Right renal pelvis (tissue), 4 donors: ENCODE results near the gene FCRL2. TPM values are rescaled to one million over a fixed set of nuclear protein-coding genes. Genes with fewer than 3 reads are reported as not detected.

ENCODE experiments used
- DNase-seq, 4 donors: peaks; one replicate each; pipeline ENCODE4 v3.0.0-alpha.2; 2013; ENCODE audit warnings: low read depth in 4 of 4, low spot score in 3 of 4, missing footprints in 1 of 4
- polyA plus RNA-seq, 4 donors: library from polyadenylated mRNA; unstranded; fragments of 120-200 nt; gene quantifications; one replicate each; pipeline ENCODE4 v1.2.1, GENCODE V29; 2013; ENCODE audit not compliant: insufficient read length in 4 of 4

The FCRL2 gene
- polyA plus RNA-seq = under 1 TPM in 1 of 4 donors, not detected in 3; 0.04 TPM

- no peak for DNase-seq
These were observed at the start of gene FCRL2 for GRCh38 chr1:157776971-157777391. TSS of gene FCRL2 (minus strand) at chr1:157777132. CDS start at chr1:157777073, 59 bp downstream.

GRCh38 chr1:157820299-157820698 lies 43.4 kb upstream of the FCRL2 start:
- DNase-seq = no peak

GRCh38 chr1:157819896-157820295 lies 43.0 kb upstream of the FCRL2 start, which contains the start of gene FCRL1:
TSS of gene FCRL1 (minus strand) at chr1:157820120. CDS start at chr1:157820037, 83 bp downstream.
- no peak for DNase-seq

- no peak for DNase-seq
These were observed 42.3 kb upstream of the FCRL2 start for GRCh38 chr1:157819215-157819614.

- no peak for DNase-seq
These were observed 36.3 kb upstream of the FCRL2 start for GRCh38 chr1:157813269-157813668.

DNA sequence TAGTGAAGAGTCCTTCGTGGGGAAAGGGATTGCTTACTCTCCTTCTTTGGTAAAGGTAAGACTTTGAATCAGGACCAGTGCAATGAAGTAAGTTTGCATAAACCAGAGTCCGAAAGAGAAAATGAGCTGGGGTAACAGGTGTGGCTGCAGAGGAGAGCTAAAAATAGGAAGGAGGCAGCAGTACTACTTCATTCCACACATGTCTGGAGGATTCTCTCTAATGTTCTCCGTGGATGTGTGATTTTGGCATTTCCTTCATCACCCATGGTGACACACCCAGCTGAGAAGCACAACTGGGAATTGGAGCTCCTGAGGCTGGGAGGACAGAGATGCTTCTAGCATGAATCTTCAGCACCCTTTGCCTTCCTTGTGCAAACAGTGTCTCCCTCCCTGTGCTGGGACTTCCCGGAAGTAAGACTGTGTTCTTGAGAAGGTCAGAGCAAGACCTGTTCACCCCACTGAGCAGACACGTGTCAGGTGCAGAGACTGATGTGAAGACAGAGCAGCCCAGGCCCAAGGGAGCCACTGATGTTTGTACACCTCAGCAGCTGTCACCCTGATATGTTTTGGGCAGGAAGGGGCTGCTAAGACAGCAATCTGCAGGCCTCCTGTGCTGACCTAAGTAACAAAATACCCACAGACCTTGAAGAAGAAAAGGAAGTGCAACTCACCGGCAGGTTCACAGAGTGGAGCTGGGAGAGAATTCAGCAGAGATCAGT lies 29.7 kb upstream of the FCRL2 start:
- no peak for DNase-seq

DNA sequence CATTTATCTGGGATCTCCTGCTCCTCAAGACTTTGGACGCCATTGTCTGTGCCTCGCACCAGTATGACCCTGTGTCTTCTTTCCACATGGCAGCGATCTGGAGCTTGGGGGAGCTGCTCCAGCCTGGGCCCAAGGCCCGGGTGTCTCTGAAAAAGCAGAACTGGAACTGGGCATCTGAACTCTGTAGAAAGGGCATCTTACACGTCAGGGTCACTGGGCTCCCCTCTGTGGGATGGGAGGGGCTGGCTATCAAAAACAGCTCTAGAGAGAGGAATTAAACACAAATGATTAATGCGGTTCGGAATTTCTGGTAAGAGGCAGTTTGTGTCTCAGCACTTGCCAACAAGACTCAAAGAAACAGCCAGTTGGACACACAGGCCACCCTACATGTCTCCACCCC lies 26.9 kb upstream of the FCRL2 start:
- DNase-seq = no peak

DNA sequence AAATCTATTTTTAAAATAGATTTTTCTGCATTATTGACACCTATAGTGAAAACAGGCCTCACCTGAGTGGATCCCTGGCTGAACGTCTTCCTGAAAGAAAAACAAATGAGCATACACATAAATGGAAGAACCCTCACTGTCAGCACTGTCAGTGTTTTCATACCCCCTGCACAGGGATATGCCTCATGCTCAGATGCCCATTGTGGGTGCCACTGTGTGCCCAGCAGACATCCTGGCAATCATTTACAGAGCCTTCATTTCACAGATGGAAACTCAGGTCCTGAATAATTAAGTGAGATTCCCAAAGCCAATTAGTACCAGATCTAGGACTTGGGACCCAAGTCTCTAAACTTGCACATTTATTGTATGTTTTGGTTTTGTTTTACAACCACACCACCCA lies 23.1 kb upstream of the FCRL2 start:
- DNase-seq = peak in 2 of 4 donors; percentile 2 to 4

GRCh38 chr1:157798211-157798610 lies 21.3 kb upstream of the FCRL2 start:
- no peak for DNase-seq

GRCh38 chr1:157785248-157785647 lies 8.3 kb upstream of the FCRL2 start:
- no peak for DNase-seq

DNA sequence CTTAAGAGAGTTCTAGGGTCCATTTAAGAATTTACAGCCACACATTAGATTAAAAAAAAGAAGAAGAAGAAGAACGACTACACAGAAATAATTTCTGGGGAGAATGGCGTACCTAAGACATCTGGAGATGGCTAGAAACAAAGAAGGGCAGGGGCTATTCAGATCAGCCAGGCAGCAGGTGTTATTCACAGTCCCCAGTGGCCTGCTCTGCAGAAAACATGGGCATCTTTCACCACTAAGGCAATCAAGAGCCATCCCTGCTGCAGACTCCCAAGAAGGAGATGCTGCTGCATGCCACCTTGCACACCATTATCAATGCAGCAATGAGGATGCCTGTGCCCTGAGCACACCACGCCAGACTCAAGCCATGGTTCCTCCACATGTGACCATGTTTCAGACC lies 7.9 kb upstream of the FCRL2 start:
- no peak for DNase-seq

- no peak for DNase-seq
These were observed 6.0 kb upstream of the FCRL2 start for GRCh38 chr1:157782931-157783330.

DNA sequence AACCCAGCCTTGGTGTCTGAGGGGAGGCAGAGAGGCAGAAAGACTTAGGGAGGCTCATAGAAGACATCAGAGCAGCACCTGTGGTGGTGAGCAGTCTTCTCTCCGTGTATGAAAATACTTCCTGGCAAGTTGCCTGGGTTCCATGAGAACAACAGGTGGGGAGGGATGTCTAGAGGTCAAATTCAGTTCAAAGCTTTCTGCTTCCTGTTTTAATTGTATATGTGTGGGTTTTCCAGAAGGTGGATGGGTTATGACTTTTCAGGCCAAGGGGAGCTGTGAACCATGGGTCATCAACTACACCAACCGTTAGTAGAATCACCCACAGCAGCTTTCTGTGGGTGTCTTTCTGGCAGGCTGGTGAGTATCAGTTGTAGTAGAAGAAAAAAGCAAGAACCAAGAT lies 4.1 kb upstream of the FCRL2 start:
- no peak for DNase-seq

DNA sequence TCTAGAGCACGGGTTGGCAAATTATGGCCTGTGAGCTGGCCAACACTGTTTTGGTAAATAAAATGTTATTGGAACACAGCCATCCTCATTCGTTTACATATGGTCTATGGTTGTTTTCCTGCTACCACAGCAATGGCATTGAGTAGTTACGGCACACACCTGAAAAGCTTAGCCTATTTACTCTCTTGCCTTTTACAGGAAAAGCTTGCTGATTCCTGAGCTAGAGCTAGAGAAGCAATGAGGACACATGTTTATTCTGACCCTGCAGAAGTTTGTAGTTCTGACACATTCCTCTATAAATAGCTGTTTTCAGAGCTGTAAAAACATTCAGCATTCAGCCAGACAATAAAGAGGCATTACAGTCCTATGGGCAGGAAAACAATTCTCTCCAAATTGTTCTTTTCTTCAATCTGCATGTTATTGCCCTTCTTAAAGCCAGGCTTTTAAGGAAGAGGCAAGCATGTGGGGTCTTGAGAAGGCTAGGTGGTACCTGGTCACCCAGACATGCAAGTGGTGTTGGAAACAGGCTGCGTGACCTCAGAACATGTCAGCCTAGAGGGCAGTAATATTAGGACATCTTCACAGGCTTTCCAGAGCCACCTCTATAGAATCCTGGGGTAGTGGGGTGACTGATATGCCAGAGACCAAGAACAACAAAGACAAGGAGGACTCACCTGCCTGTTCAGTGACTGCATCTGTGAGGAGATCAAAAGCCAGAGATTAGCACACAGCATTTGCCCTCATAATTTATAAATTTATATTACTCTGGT lies 1.6 kb downstream of the FCRL2 start:
- no peak for DNase-seq

- no peak for DNase-seq
These were observed 2.5 kb downstream of the FCRL2 start for GRCh38 chr1:157774412-157774811.

DNA sequence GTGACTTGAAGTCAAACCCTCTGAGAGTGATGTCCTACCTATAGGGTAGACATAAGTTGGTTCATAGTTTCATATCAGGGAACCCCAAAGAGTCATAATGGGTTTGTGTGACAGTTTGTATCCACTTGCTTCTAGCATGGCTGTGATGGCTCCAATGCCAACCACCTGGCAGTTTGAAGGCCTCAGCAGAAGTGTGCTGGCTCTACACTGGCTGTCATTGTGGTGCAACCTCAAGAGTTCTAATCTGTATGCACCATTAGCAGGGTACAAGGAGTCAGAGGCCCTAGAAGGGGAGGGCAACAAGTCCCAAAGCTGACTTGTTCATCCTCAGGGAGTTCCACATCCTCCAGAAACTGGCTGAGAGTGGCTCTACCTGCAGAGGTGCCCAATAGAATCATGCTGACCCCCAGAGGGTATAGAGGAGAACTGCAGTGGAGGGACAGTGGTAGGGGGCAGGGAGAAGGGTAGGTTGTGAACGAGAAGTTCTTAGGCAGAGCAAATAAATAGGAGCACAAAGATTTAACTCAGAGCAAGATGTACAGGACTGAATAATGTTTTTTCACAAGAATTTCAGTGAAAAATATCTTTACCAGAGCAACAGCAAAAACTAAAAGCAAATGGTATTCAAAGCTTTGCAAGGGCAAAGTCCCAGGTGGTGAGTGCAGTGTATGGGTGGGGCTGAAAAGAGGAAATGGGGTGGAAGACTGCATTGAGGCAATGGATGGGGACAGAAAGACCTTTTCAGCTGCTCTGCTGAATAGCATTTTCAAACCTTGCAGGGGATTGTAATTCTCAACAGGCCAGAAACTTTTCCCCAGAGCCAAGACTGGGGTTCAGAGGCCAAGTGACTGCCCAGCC lies 3.2 kb downstream of the FCRL2 start:
- DNase-seq = no peak

- no peak for DNase-seq
These were observed 5.1 kb downstream of the FCRL2 start for GRCh38 chr1:157771661-157772425.

- DNase-seq = no peak
These were observed 6.4 kb downstream of the FCRL2 start for GRCh38 chr1:157770442-157771043.

GRCh38 chr1:157766792-157767191 lies 10.1 kb downstream of the FCRL2 start:
- no peak for DNase-seq

- DNase-seq = no peak
These were observed 18.9 kb downstream of the FCRL2 start for GRCh38 chr1:157758018-157758417.
